Liver (tissue), 9 donors: ENCODE data around the gene SUCO. TPM values are rescaled to one million over a fixed set of nuclear protein-coding genes. Genes with fewer than 3 reads are reported as not detected.

Experiments
- DNase-seq: peaks from one replicate; pipeline ENCODE4 v3.0.0-alpha.2; 2017; ENCODE audit warnings: low spot score
- H3K27ac ChIP-seq, 2 donors: one replicate each; pipeline ENCODE4 v1.7.0; 2013; ENCODE audit warnings: inconsistent platforms in 2 of 2, low read length in 2 of 2, control low read depth in 1 of 2, low read depth in 1 of 2, mild to moderate bottlenecking in 1 of 2
- H3K27me3 ChIP-seq, 4 donors: one replicate each; pipeline versions ENCODE4 v1.6.1 to v1.7.0; 2013; ENCODE audit warnings: low read length in 3 of 4, inconsistent platforms in 1 of 4, mild to moderate bottlenecking in 1 of 4, moderate library complexity in 1 of 4; ENCODE audit not compliant: control insufficient read depth in 4 of 4, insufficient read depth in 4 of 4
- H3K36me3 ChIP-seq, 4 donors: one replicate each; pipeline versions ENCODE4 v1.6.1 to v1.7.0; 2013; ENCODE audit warnings: low read length in 3 of 4, mild to moderate bottlenecking in 3 of 4, low read depth in 1 of 4, moderate library complexity in 1 of 4; ENCODE audit not compliant: control insufficient read depth in 4 of 4, insufficient read depth in 3 of 4
- H3K4me1 ChIP-seq, 4 donors: one replicate each; pipeline versions ENCODE4 v1.6.1 to v1.7.0; 2013; ENCODE audit warnings: low read length in 3 of 4, mild to moderate bottlenecking in 3 of 4, moderate library complexity in 1 of 4; ENCODE audit not compliant: control insufficient read depth in 4 of 4, insufficient read depth in 4 of 4
- H3K4me3 ChIP-seq, 3 donors: one replicate each; pipeline versions ENCODE4 v1.6.1 to v1.7.0; 2013; ENCODE audit warnings: low read length in 3 of 3, control low read depth in 1 of 3, low read depth in 1 of 3, mild to moderate bottlenecking in 1 of 3
- H3K9ac ChIP-seq, 2 donors: one replicate each; pipeline ENCODE4 v1.7.0; 2013; ENCODE audit warnings: low read length in 2 of 2, mild to moderate bottlenecking in 2 of 2, moderate library complexity in 2 of 2, control low read depth in 1 of 2, low read depth in 1 of 2
- H3K9me3 ChIP-seq, 4 donors: one replicate each; pipeline versions ENCODE4 v1.6.1 to v1.7.0; 2013; ENCODE audit warnings: low read length in 3 of 4; ENCODE audit not compliant: control insufficient read depth in 4 of 4
- FOXA1 ChIP-seq: IDR thresholded peaks from 2 replicates; pipeline ENCODE4 v1.6.1; 2016; ENCODE audit warnings: antibody characterized with exemption
- FOXA2 ChIP-seq: IDR thresholded peaks from 2 replicates; pipeline ENCODE4 v1.6.1; 2016; ENCODE audit warnings: antibody characterized with exemption
- GABPA ChIP-seq, 2 donors: IDR thresholded peaks in 1 of 2; conservative IDR thresholded peaks in 1 of 2; 2 replicates each; pipeline ENCODE4 v1.6.1; 2016; ENCODE audit warnings: antibody characterized with exemption in 2 of 2, mild to moderate bottlenecking in 1 of 2, moderate library complexity in 1 of 2
- HNF4A ChIP-seq, 2 donors: conservative IDR thresholded peaks; 2 replicates each; pipeline ENCODE4 v1.6.1; 2016; ENCODE audit warnings: antibody characterized with exemption in 2 of 2, mild to moderate bottlenecking in 2 of 2
- JUND ChIP-seq, 2 donors: IDR thresholded peaks; 2 replicates each; pipeline ENCODE4 v1.6.1; 2016; ENCODE audit warnings: antibody characterized with exemption in 2 of 2
- NR2F2 ChIP-seq: IDR thresholded peaks from 2 replicates; pipeline ENCODE4 v1.6.1; 2016; ENCODE audit warnings: antibody characterized with exemption
- RAD21 ChIP-seq, 2 donors: IDR thresholded peaks; 2 replicates each; pipeline ENCODE4 v1.6.1; 2016; ENCODE audit warnings: antibody characterized with exemption in 2 of 2, mild to moderate bottlenecking in 2 of 2
- SP1 ChIP-seq: IDR thresholded peaks from 2 replicates; pipeline ENCODE4 v1.6.1; 2018; ENCODE audit warnings: antibody characterized with exemption, mild to moderate bottlenecking
- WGBS: extraction: QIAGEN DNeasy Blood & Tissue Kit; methylation state at CpG from one replicate; pipeline ENCODE4 v1.1.7; 2013; 5-methylcytosine and 5-hydroxymethylcytosine counted together
- polyA plus RNA-seq, 2 donors: library from polyadenylated mRNA; stranded (reverse) in 1 of 2; unstranded in 1 of 2; fragments of 200-250 nt in 1 of 2; fragments of >200 nt in 1 of 2; fragmentation: Nextera tagmentation in 1 of 2; extraction: Ambion mirVana in 1 of 2; gene quantifications; one replicate each; pipeline versions ENCODE4 v1.2.1 to v1.2.3, GENCODE V29; 2013 to 2015
- total RNA-seq, 2 donors: library from RNA; depleted of rRNA; stranded (reverse); fragments of >200 nt; gene quantifications; one replicate each; pipeline ENCODE4 v1.2.3, GENCODE V29; 2014
- TF ChIP-seq, protein P1 (sequence below): IDR thresholded peaks from 2 replicates; pipeline ENCODE4 v1.6.1; 2016; ENCODE audit warnings: antibody characterized with exemption, mild to moderate bottlenecking
- TF ChIP-seq, protein P2 (sequence below): IDR thresholded peaks from 2 replicates; pipeline ENCODE4 v1.6.1; 2016; ENCODE audit warnings: antibody characterized with exemption
- TF ChIP-seq, protein P3 (sequence below): IDR thresholded peaks from 2 replicates; pipeline ENCODE4 v1.6.1; 2016; ENCODE audit warnings: antibody characterized with exemption
- donor health status: healthy.
- donor health status: healthy.
- donor health status: healthy.
- donor health status: healthy.
- donor health status: healthy.

SUCO gene
- total and polyA plus RNA-seq, 4 donors = 2.8 to 38.1 (median 8.5) TPM

DNA sequence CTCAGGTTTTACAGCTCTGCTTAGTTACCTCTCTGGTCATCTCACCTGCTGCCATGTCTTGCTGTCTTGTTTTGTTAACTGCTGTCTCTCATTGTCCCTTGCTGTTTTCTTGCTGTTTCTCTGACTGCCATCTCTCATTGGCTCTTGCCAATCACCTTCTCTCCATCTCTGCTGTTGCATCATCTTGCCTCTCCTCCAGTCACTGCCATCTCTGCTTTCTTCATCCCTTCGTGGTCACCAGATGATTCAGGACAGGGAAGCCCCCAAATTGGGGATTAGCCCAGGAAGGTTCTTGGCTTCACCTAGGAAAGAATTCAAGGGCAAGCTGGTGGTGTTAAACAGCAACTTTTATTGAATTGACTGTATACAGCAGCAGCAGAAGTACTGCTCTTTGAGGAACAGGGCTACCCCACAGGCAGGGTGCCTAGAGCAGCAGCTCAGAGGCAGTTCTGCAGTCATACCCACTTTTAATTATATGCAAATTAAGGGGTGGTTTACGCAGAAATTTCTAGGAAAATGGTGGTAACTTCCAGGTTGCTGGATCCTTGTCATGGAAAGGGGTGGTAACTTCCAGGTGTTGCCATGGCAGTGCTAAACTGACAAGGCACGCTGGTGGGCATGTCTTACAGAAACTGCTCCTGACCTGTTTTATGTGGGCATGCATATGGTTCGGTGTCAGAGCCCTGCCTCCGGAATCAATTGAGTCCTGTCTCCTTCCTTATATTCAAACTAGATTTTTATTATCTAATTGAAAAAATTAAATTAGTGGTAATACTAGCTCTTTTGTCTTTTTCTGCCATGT, 33.4 kb downstream of the SUCO start (continued):
- TF ChIP-seq, protein P1, sequence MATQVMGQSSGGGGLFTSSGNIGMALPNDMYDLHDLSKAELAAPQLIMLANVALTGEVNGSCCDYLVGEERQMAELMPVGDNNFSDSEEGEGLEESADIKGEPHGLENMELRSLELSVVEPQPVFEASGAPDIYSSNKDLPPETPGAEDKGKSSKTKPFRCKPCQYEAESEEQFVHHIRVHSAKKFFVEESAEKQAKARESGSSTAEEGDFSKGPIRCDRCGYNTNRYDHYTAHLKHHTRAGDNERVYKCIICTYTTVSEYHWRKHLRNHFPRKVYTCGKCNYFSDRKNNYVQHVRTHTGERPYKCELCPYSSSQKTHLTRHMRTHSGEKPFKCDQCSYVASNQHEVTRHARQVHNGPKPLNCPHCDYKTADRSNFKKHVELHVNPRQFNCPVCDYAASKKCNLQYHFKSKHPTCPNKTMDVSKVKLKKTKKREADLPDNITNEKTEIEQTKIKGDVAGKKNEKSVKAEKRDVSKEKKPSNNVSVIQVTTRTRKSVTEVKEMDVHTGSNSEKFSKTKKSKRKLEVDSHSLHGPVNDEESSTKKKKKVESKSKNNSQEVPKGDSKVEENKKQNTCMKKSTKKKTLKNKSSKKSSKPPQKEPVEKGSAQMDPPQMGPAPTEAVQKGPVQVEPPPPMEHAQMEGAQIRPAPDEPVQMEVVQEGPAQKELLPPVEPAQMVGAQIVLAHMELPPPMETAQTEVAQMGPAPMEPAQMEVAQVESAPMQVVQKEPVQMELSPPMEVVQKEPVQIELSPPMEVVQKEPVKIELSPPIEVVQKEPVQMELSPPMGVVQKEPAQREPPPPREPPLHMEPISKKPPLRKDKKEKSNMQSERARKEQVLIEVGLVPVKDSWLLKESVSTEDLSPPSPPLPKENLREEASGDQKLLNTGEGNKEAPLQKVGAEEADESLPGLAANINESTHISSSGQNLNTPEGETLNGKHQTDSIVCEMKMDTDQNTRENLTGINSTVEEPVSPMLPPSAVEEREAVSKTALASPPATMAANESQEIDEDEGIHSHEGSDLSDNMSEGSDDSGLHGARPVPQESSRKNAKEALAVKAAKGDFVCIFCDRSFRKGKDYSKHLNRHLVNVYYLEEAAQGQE = no peak
- no peak for TF ChIP-seq GABPA (IDR thresholded peaks at IDR 0.05 in 1 of 2, conservative IDR thresholded peaks at IDR 0.05 in 1 of 2)
- no peak for TF ChIP-seq HNF4A (conservative IDR thresholded peaks at IDR 0.05)
- TF ChIP-seq, protein P2, sequence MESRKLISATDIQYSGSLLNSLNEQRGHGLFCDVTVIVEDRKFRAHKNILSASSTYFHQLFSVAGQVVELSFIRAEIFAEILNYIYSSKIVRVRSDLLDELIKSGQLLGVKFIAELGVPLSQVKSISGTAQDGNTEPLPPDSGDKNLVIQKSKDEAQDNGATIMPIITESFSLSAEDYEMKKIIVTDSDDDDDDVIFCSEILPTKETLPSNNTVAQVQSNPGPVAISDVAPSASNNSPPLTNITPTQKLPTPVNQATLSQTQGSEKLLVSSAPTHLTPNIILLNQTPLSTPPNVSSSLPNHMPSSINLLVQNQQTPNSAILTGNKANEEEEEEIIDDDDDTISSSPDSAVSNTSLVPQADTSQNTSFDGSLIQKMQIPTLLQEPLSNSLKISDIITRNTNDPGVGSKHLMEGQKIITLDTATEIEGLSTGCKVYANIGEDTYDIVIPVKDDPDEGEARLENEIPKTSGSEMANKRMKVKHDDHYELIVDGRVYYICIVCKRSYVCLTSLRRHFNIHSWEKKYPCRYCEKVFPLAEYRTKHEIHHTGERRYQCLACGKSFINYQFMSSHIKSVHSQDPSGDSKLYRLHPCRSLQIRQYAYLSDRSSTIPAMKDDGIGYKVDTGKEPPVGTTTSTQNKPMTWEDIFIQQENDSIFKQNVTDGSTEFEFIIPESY = no peak

DNA sequence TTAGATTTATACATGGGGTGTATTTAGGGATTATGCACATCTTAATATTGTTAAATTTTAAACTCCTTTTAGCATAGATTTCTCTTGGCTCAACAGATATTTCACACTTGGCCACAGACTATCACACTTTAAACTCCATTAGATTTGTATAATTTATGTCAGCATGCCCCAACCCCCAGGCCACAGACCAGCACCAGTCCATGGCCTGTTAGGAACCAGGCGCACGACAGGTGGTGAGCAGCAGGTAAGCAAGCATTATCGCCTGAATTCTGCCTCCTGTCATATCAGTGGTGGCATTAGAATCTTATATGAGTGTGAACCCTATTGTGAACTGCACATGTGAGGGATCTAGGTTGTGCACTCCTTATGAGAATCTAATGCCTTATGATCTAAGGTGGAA, 34.8 kb downstream of the SUCO start:
- Histone ChIP-seq H3K9ac (no peak overlapping the region), H3K4me3 (no peak overlapping the region), H3K27me3 (no peaks in the 10 kb centered on the region), H3K27ac (no peak overlapping the region), H3K9me3 (no peaks in the 10 kb centered on the region), H3K4me1 (no peaks in the 10 kb centered on the region), H3K36me3 (peaks cover 3 to 17% (median 12%) of the 10 kb centered on the region in 4 donors)
- no peak for TF ChIP-seq SP1
- no peak for TF ChIP-seq NR2F2
- TF ChIP-seq JUND (IDR thresholded peaks at IDR 0.05) = no peak
- TF ChIP-seq RAD21 (IDR thresholded peaks at IDR 0.05) = no peak
- no peak for TF ChIP-seq HNF4A (conservative IDR thresholded peaks at IDR 0.05)
- TF ChIP-seq FOXA2 = no peak
- no peak for DNase-seq
- WGBS = 98% methylated on average over 3 of the region's 3 CpGs

DNA sequence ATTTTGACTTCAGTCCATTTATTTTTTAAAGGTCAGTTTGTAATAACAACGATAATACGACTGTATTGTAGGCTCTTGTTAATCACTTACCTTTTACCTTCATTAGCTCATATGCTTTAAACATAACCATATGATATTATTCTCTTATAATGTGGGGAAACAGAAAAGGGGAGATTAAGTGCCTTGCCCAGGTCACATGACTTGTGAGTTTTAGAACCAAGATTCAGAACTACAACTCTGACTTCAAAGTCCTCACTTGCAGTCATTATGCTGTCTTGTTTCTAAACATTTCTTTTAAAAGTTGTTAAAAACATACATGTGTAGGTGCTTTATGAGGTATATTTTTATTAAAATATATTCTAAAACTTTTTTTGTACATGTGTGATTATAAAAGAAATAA, 41.1 kb downstream of the SUCO start:
- TF ChIP-seq HNF4A (conservative IDR thresholded peaks at IDR 0.05) = no peak
- no peak for TF ChIP-seq GABPA (IDR thresholded peaks at IDR 0.05 in 1 of 2, conservative IDR thresholded peaks at IDR 0.05 in 1 of 2)
- no peak for TF ChIP-seq FOXA1
- TF ChIP-seq, protein P3, sequence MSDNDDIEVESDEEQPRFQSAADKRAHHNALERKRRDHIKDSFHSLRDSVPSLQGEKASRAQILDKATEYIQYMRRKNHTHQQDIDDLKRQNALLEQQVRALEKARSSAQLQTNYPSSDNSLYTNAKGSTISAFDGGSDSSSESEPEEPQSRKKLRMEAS = no peak
- TF ChIP-seq, protein P1 = no peak
- no peak for TF ChIP-seq RAD21 (IDR thresholded peaks at IDR 0.05)
- Histone ChIP-seq H3K36me3 (peaks cover 4 to 18% (median 13%) of the 10 kb centered on the region in 4 donors), H3K4me1 (no peaks in the 10 kb centered on the region), H3K27ac (no peak overlapping the region), H3K9me3 (no peaks in the 10 kb centered on the region), H3K9ac (no peak overlapping the region), H3K27me3 (no peaks in the 10 kb centered on the region), H3K4me3 (no peak overlapping the region)
- no peak for DNase-seq
- 94% methylated on average over 2 of the region's 2 CpGs for WGBS
